Hepatocyte (in vitro differentiated cells): Measurements from ENCODE around the gene SIGLEC9. TPM values are rescaled to one million over a fixed set of nuclear protein-coding genes. Genes with fewer than 3 reads are reported as not detected.

Experiments used
- DNase-seq: peaks from one replicate; pipeline ENCODE4 v3.0.0-alpha.2; 2016; ENCODE audit warnings: low spot score
- H2AFZ ChIP-seq: fragments of 200-600 bp; sonication (generic); 2 replicates; pipeline ENCODE4 v1.6.0; 2016; ENCODE audit warnings: antibody characterized with exemption, mild to moderate bottlenecking
- H3K27ac ChIP-seq: fragments of 200-600 bp; sonication (generic); 2 replicates; pipeline ENCODE4 v1.5.1; 2016; ENCODE audit warnings: mild to moderate bottlenecking
- H3K27me3 ChIP-seq: fragments of 200-600 bp; sonication (generic); 2 replicates; pipeline ENCODE4 v1.6.1; 2016
- H3K36me3 ChIP-seq: fragments of 200-600 bp; sonication (generic); replicated peaks from 2 replicates; pipeline ENCODE4 v1.5.1; 2016; ENCODE audit warnings: low read depth; ENCODE audit not compliant: insufficient read depth
- H3K4me1 ChIP-seq: fragments of 200-600 bp; sonication (generic); 2 replicates; pipeline ENCODE4 v1.5.1; 2016; ENCODE audit warnings: mild to moderate bottlenecking, moderate library complexity; ENCODE audit not compliant: insufficient read depth
- H3K4me2 ChIP-seq: fragments of 200-600 bp; sonication (generic); 2 replicates; pipeline ENCODE4 v1.6.0; 2016
- H3K4me3 ChIP-seq: fragments of 200-600 bp; sonication (generic); 2 replicates; pipeline ENCODE4 v1.5.1; 2016; ENCODE audit warnings: mild to moderate bottlenecking
- H3K79me2 ChIP-seq: fragments of 200-600 bp; sonication (generic); 2 replicates; pipeline ENCODE4 v1.6.0; 2017; ENCODE audit warnings: mild to moderate bottlenecking
- H3K9me2 ChIP-seq: fragments of 200-600 bp; sonication (generic); replicated peaks from 2 replicates; pipeline ENCODE4 v1.6.0; 2017; ENCODE audit warnings: mild to moderate bottlenecking; ENCODE audit not compliant: insufficient read depth
- H3K9me3 ChIP-seq: fragments of 200-600 bp; sonication (generic); 2 replicates; pipeline ENCODE4 v1.5.1; 2016; ENCODE audit warnings: low read depth, mild to moderate bottlenecking
- H4K20me1 ChIP-seq: fragments of 200-600 bp; sonication (generic); 2 replicates; pipeline ENCODE4 v1.6.0; 2016; ENCODE audit warnings: mild to moderate bottlenecking; ENCODE audit not compliant: insufficient read depth, poor library complexity, severe bottlenecking
- CTCF ChIP-seq: fragments of 200-600 bp; sonication (generic); IDR thresholded peaks from 2 replicates; pipeline ENCODE4 v1.5.1; 2016; ENCODE audit warnings: antibody characterized with exemption, mild to moderate bottlenecking; ENCODE audit not compliant: poor library complexity
- EZH2 ChIP-seq: fragments of 200-600 bp; sonication (generic); IDR thresholded peaks from 2 replicates; pipeline ENCODE4 v1.6.1; 2016; ENCODE audit warnings: antibody characterized with exemption, mild to moderate bottlenecking, borderline replicate concordance
- EZH2phosphoT487 ChIP-seq: fragments of 200-600 bp; sonication (generic); IDR thresholded peaks from one replicate; pipeline ENCODE4 v1.6.1; 2018; ENCODE audit warnings: antibody characterized with exemption, mild to moderate bottlenecking, low read depth, moderate library complexity; ENCODE audit not compliant: unreplicated experiment, severe bottlenecking
- WGBS: methylation state at CpG from one replicate; pipeline ENCODE4 v1.1.6; 2016; ENCODE audit warnings: low lambda C conversion rate; ENCODE audit errors: missing lambda C conversion rate; 5-methylcytosine and 5-hydroxymethylcytosine counted together
- polyA plus RNA-seq: library from polyadenylated mRNA; unstranded; fragments of >200 nt; fragmentation: Nextera tagmentation; extraction: Ambion mirVana; gene quantifications from 2 replicates; pipeline ENCODE4 v1.2.1, GENCODE V29; 2016
- total RNA-seq: library from RNA; depleted of rRNA; stranded (reverse); fragments of >200 nt; gene quantifications from 2 replicates; pipeline ENCODE4 v1.2.3, GENCODE V29; 2014

SIGLEC9 gene
- total and polyA plus RNA-seq, 2 experiments from 2014 or later: 0.77 to 1.5 TPM

DNA sequence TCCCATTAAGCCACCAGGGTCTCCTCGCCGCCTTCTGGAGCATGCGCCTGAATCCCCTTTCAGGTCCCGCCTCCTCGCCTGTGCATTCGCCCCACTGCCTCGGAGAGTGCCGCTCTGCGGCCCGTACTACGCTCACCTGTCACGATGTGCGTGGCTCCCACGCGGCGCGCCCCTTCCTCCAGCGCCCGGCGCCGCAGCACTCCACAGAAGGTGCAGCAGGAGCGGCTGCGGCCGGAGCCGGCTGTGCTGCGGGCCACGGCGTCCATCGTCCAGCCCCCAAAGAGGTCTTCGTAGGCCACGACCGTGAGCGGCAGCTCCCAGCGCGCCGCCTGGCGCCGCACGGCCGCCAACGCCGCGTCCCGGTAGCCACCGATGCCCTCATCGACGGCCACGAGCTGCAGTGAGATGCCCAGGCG, 20.8 kb upstream of the SIGLEC9 start:
- Histone ChIP-seq H3K9me2 (no peaks in the 10 kb centered on the region), H3K36me3 (peaks cover 4% of the 10 kb centered on the region), H4K20me1 (peaks cover 3% of the 10 kb centered on the region), H3K27ac (no peak overlapping the region), H3K4me2 (no peak overlapping the region), H3K9me3 (no peaks in the 10 kb centered on the region), H3K79me2 (peaks cover 20% of the 10 kb centered on the region), H3K4me3 (no peak overlapping the region), H3K27me3 (no peaks in the 10 kb centered on the region), H2AFZ (no peak overlapping the region), H3K4me1 (peaks cover 7% of the 10 kb centered on the region)
- DNase-seq: no peak
- TF ChIP-seq CTCF (no peak), EZH2phosphoT487 (no peak), EZH2 (no peak)
- WGBS: 98% methylated on average over 49 of the region's 49 CpGs

DNA sequence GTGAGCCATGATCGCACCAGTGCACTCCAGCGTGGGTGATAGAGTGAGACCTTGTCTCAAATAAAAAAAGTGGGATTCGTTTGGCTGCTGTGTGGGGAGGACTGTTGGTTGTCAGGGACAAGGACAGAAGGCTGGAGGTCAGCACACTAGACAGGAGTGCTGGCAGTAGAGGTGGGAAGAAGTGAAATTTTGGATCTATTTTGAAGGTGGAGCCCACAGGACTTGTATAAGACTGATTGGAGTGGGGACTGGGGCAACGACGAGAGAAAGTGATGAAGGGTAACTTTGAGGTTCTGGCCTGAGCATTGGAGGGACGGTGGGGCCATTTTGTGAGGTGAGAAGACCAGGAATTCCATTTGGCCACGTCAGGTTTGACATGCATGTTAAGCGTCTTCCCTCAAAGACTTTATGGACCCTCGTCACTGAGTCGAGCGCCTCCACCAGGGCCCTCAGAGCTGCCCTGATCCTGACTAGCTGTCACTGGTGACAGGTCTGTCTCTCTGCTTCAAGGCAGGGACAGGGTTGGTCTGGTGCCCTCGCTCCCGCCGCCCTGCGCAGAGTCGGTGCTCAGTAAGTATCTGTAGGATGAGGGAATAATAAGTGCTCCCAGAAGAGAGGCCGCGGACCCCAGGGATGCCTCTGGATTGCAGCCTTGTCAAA, 17.2 kb upstream of the SIGLEC9 start:
- peak overlapping the region; percentile 32 for H2AFZ ChIP-seq
- no peaks in the 10 kb centered on the region for H3K9me2 ChIP-seq

GRCh38 chr19:51108066-51108804, 16.5 kb upstream of the SIGLEC9 start, which contains the start of gene CTU1:
Gene CTU1 (minus strand): TSS chr19:51108409. CDS start chr19:51104569, 3,840 bp downstream.
- peak within 1 kb of the TSS; percentile 39 for H2AFZ ChIP-seq
- WGBS: 1% methylated on average over 37 of the region's 43 CpGs

More for the DNA sequence above, 17.2 kb upstream of the SIGLEC9 start:
- Histone ChIP-seq H3K4me2 (peak overlapping the region; percentile 84), H3K4me3 (peak overlapping the region; percentile 68), H4K20me1 (no peaks in the 10 kb centered on the region), H3K27me3 (peaks cover under 1% of the 10 kb centered on the region), H3K79me2 (peaks cover 20% of the 10 kb centered on the region), H3K4me1 (peaks cover 7% of the 10 kb centered on the region), H3K27ac (peak overlapping the region; percentile 40), H3K36me3 (peaks cover 4% of the 10 kb centered on the region), H3K9me3 (no peaks in the 10 kb centered on the region)
- TF ChIP-seq CTCF (no peak), EZH2phosphoT487 (no peak), EZH2 (no peak)
- DNase-seq: peak; percentile 54
- WGBS: 22% methylated on average over 18 of the region's 18 CpGs

More at GRCh38 chr19:51108066-51108804, 16.5 kb upstream of the SIGLEC9 start, which contains the start of gene CTU1:
- Histone ChIP-seq H3K4me1 (peaks cover 7% of the 10 kb centered on the region), H3K79me2 (peaks cover 17% of the 10 kb centered on the region), H3K9me3 (no peaks in the 10 kb centered on the region), H4K20me1 (no peaks in the 10 kb centered on the region), H3K27me3 (peaks cover 8% of the 10 kb centered on the region), H3K4me2 (peak within 1 kb of the TSS; percentile 84), H3K27ac (peak within 1 kb of the TSS; percentile 40), H3K4me3 (peak within 1 kb of the TSS; percentile 68), H3K9me2 (no peaks in the 10 kb centered on the region), H3K36me3 (no peaks in the 10 kb centered on the region)
- TF ChIP-seq EZH2 (no peak), CTCF (no peak), EZH2phosphoT487 (no peak)
- peak; percentile 98 for DNase-seq
